Astrocyte (in vitro differentiated cells and primary cell): ENCODE data around the gene IER2. TPM values are rescaled to one million over a fixed set of nuclear protein-coding genes. Genes with fewer than 3 reads are reported as not detected.

Experiments used
- DNase-seq: peaks from one replicate; pipeline ENCODE4 v3.0.0-alpha.2; 2010; ENCODE audit warnings: low read depth
- FAIRE-seq: peaks from 2 replicates; lab custom pipeline; 2011; peaks lifted over from hg19 to GRCh38; lab: Jason Lieb, UNC
- H2AFZ ChIP-seq: 2 replicates; pipeline ENCODE4 v1.6.0; 2012; ENCODE audit warnings: low read depth, low read length, inconsistent platforms
- H3K27ac ChIP-seq: 2 replicates; pipeline ENCODE4 v1.5.1; 2011; ENCODE audit warnings: low read depth, low read length, inconsistent platforms
- H3K27me3 ChIP-seq: 2 replicates; pipeline ENCODE4 v1.6.0; 2011; ENCODE audit warnings: low read length, inconsistent platforms; ENCODE audit not compliant: insufficient read depth
- H3K36me3 ChIP-seq: 2 replicates; pipeline ENCODE4 v1.5.1; 2011; ENCODE audit warnings: low read length, inconsistent platforms; ENCODE audit not compliant: insufficient read depth
- H3K4me1 ChIP-seq: 2 replicates; pipeline ENCODE4 v1.5.1; 2011; ENCODE audit warnings: low read length, inconsistent platforms; ENCODE audit not compliant: insufficient read depth
- H3K4me2 ChIP-seq: 2 replicates; pipeline ENCODE4 v1.6.0; 2012; ENCODE audit warnings: low read length, inconsistent platforms
- H3K4me3 ChIP-seq: 2 replicates; pipeline ENCODE4 v1.5.1; 2011; ENCODE audit warnings: low read depth, mild to moderate bottlenecking, low read length, inconsistent platforms; ENCODE audit not compliant: insufficient read depth
- H3K79me2 ChIP-seq: 2 replicates; pipeline ENCODE4 v1.6.0; 2012; ENCODE audit warnings: mild to moderate bottlenecking, low read length, inconsistent platforms; ENCODE audit not compliant: insufficient read depth
- H3K9ac ChIP-seq: 2 replicates; pipeline ENCODE4 v1.6.0; 2012; ENCODE audit warnings: mild to moderate bottlenecking, low read length, inconsistent platforms
- H3K9me3 ChIP-seq: 2 replicates; pipeline ENCODE4 v1.5.1; 2012; ENCODE audit warnings: low read depth, mild to moderate bottlenecking, low read length, inconsistent platforms; ENCODE audit not compliant: insufficient read depth
- H4K20me1 ChIP-seq: 2 replicates; pipeline ENCODE4 v1.6.0; 2012; ENCODE audit warnings: low read length, inconsistent platforms; ENCODE audit not compliant: insufficient read depth
- H3K27ac Mint-ChIP-seq: one replicate; pipeline ENCODE4 v1.8.0; 2021; ENCODE audit warnings: mild to moderate bottlenecking, mixed read lengths; ENCODE audit not compliant: unreplicated experiment
- H3K27me3 Mint-ChIP-seq: one replicate; pipeline ENCODE4 v1.8.0; 2021; ENCODE audit warnings: low read depth, mixed read lengths; ENCODE audit not compliant: unreplicated experiment
- H3K36me3 Mint-ChIP-seq: one replicate; pipeline ENCODE4 v1.8.0; 2021; ENCODE audit warnings: low read depth, mixed read lengths; ENCODE audit not compliant: unreplicated experiment
- H3K4me1 Mint-ChIP-seq: one replicate; pipeline ENCODE4 v1.8.0; 2021; ENCODE audit warnings: low read depth, mixed read lengths; ENCODE audit not compliant: unreplicated experiment
- H3K4me3 Mint-ChIP-seq: one replicate; pipeline ENCODE4 v1.8.0; 2021; ENCODE audit warnings: mild to moderate bottlenecking, moderate library complexity, mixed read lengths; ENCODE audit not compliant: unreplicated experiment
- H3K9me3 Mint-ChIP-seq: one replicate; pipeline ENCODE4 v1.8.0; 2021; ENCODE audit warnings: mild to moderate bottlenecking, mixed read lengths; ENCODE audit not compliant: unreplicated experiment
- EZH2 ChIP-seq: IDR thresholded peaks from 2 replicates; pipeline ENCODE4 v1.6.1; 2012; ENCODE audit warnings: mild to moderate bottlenecking, low read length, inconsistent platforms; ENCODE audit not compliant: insufficient read depth
- total RNA-seq: library from RNA; stranded (reverse); gene quantifications from 2 replicates; pipeline ENCODE4 v1.2.1, GENCODE V29; 2021
- TF ChIP-seq, protein P1 (sequence below): IDR thresholded peaks from 2 replicates; pipeline ENCODE4 v1.5.1; 2011; ENCODE audit warnings: low read depth, mild to moderate bottlenecking, inconsistent platforms, low read length, moderate library complexity; ENCODE audit not compliant: insufficient read depth

IER2 gene
- total RNA-seq, 1 donor from 2014 or later: 71.3 TPM

- peak; percentile 49 for DNase-seq
- H3K27me3 Mint-ChIP-seq: no peaks in the 10 kb centered on the region
Observed at GRCh38 chr19:13154911-13155471, 4.8 kb downstream of the IER2 start.

GRCh38 chr19:13155472-13156359 is 5.5 kb downstream of the IER2 start:
- DNase-seq (peak; percentile 70), FAIRE-seq (no peak)
- Mint-ChIP-seq H3K27ac (peak overlapping the region; percentile 99), H3K27me3 (no peaks in the 10 kb centered on the region), H3K4me3 (peak overlapping the region; percentile 95), H3K9me3 (no peaks in the 10 kb centered on the region), H3K4me1 (peaks cover 9% of the 10 kb centered on the region), H3K36me3 (peaks cover 14% of the 10 kb centered on the region)
- Histone ChIP-seq H3K9ac (peak overlapping the region; percentile 100), H3K9me3 (no peaks in the 10 kb centered on the region), H2AFZ (no peak overlapping the region), H3K27ac (peak overlapping the region; percentile 95), H3K4me1 (peaks cover 23% of the 10 kb centered on the region), H3K36me3 (no peaks in the 10 kb centered on the region), H3K4me2 (peak overlapping the region; percentile 97), H3K4me3 (peak overlapping the region; percentile 100), H4K20me1 (peaks cover 30% of the 10 kb centered on the region), H3K79me2 (peaks cover 40% of the 10 kb centered on the region), H3K27me3 (no peaks in the 10 kb centered on the region)
- TF ChIP-seq, protein P1, sequence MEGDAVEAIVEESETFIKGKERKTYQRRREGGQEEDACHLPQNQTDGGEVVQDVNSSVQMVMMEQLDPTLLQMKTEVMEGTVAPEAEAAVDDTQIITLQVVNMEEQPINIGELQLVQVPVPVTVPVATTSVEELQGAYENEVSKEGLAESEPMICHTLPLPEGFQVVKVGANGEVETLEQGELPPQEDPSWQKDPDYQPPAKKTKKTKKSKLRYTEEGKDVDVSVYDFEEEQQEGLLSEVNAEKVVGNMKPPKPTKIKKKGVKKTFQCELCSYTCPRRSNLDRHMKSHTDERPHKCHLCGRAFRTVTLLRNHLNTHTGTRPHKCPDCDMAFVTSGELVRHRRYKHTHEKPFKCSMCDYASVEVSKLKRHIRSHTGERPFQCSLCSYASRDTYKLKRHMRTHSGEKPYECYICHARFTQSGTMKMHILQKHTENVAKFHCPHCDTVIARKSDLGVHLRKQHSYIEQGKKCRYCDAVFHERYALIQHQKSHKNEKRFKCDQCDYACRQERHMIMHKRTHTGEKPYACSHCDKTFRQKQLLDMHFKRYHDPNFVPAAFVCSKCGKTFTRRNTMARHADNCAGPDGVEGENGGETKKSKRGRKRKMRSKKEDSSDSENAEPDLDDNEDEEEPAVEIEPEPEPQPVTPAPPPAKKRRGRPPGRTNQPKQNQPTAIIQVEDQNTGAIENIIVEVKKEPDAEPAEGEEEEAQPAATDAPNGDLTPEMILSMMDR: no peak

More at GRCh38 chr19:13154911-13155471, 4.8 kb downstream of the IER2 start:
- Mint-ChIP-seq H3K27ac (peak overlapping the region; percentile 99), H3K4me1 (peaks cover 6% of the 10 kb centered on the region), H3K36me3 (peaks cover 15% of the 10 kb centered on the region), H3K9me3 (no peaks in the 10 kb centered on the region), H3K4me3 (peak overlapping the region; percentile 95)
- Histone ChIP-seq H4K20me1 (peaks cover 30% of the 10 kb centered on the region), H3K9ac (peak overlapping the region; percentile 100), H3K36me3 (no peaks in the 10 kb centered on the region), H3K4me1 (peaks cover 21% of the 10 kb centered on the region), H2AFZ (no peak overlapping the region), H3K9me3 (no peaks in the 10 kb centered on the region), H3K27me3 (no peaks in the 10 kb centered on the region), H3K79me2 (peaks cover 45% of the 10 kb centered on the region), H3K27ac (peak overlapping the region; percentile 95), H3K4me2 (peak overlapping the region; percentile 97), H3K4me3 (peak overlapping the region; percentile 100)
- no peak for FAIRE-seq
- TF ChIP-seq, protein P1: peak; percentile 27
- TF ChIP-seq EZH2: no peak
